ENCODE results near the gene NT5DC1.
A peak's percentile ranks its signal among the peaks of the same experiment; 100 is the strongest.
"Not testable (repeated sequence)": the region's sequence is repeated elsewhere in the genome, so short reads cannot be mapped to it uniquely, and the experiment has no call there.

Gene NT5DC1

GRCh38 chr6:116087437-116088027, 13.1 kb upstream of the NT5DC1 start:
- no peak overlapping the region for H3K4me3 ChIP-seq (replicated peaks; ENCODE audit: low read depth, low read length)
- TF ChIP-seq CTCF (IDR thresholded peaks at IDR 0.05; ENCODE audit: low read depth, low read length, missing control alignments), result peak; percentile 24
- peak; percentile 57 for DNase-seq (ENCODE audit: extremely low read depth, low read depth)

GRCh38 chr6:116088946-116089345, 11.7 kb upstream of the NT5DC1 start:
- no peak for DNase-seq (ENCODE audit: extremely low read depth, low read depth)
- H3K4me3 ChIP-seq (replicated peaks; ENCODE audit: low read depth, low read length), result no peak overlapping the region
- no peak for TF ChIP-seq CTCF (IDR thresholded peaks at IDR 0.05; ENCODE audit: low read depth, low read length, missing control alignments)

GRCh38 chr6:116090251-116090650, 10.4 kb upstream of the NT5DC1 start:
- H3K4me3 ChIP-seq (replicated peaks; ENCODE audit: low read depth, low read length), result no peak overlapping the region
- TF ChIP-seq CTCF (IDR thresholded peaks at IDR 0.05; ENCODE audit: low read depth, low read length, missing control alignments), result no peak
- no peak for DNase-seq (ENCODE audit: extremely low read depth, low read depth)

- DNase-seq (ENCODE audit: extremely low read depth, low read depth), result no peak
- no peak for TF ChIP-seq CTCF (IDR thresholded peaks at IDR 0.05; ENCODE audit: low read depth, low read length, missing control alignments)
- H3K4me3 ChIP-seq (replicated peaks; ENCODE audit: low read depth, low read length), result no peak overlapping the region
These were observed 6.6 kb upstream of the NT5DC1 start for GRCh38 chr6:116094041-116094440.

GRCh38 chr6:116096048-116096759, 4.4 kb upstream of the NT5DC1 start:
- DNase-seq (ENCODE audit: extremely low read depth, low read depth); H3K4me3 ChIP-seq (replicated peaks; ENCODE audit: low read depth, low read length): not testable (repeated sequence)

- no peak for DNase-seq (ENCODE audit: extremely low read depth, low read depth)
- peak; percentile 31 for TF ChIP-seq CTCF (IDR thresholded peaks at IDR 0.05; ENCODE audit: low read depth, low read length, missing control alignments)
- H3K4me3 ChIP-seq (replicated peaks; ENCODE audit: low read depth, low read length), result no peak overlapping the region
These were observed 3.5 kb upstream of the NT5DC1 start for GRCh38 chr6:116096979-116097816.

GRCh38 chr6:116099036-116099435, 1.6 kb upstream of the NT5DC1 start:
- no peak for DNase-seq (ENCODE audit: extremely low read depth, low read depth)

More at GRCh38 chr6:116099036-116099435, 1.6 kb upstream of the NT5DC1 start:
- TF ChIP-seq CTCF (IDR thresholded peaks at IDR 0.05; ENCODE audit: low read depth, low read length, missing control alignments), result no peak
- no peak overlapping the region for H3K4me3 ChIP-seq (replicated peaks; ENCODE audit: low read depth, low read length)
